ENCODE measurements around the gene COL4A6. TPM values are rescaled to one million over a fixed set of nuclear protein-coding genes. Genes with fewer than 3 reads are reported as not detected.
"Not testable (repeated sequence)": the region's sequence is repeated elsewhere in the genome, so short reads cannot be mapped to it uniquely, and the experiment has no call there.

COL4A6 gene
- 23.7 and 26.8 TPM in 2 replicates for total RNA-seq (2014; rRNA removed; shearing (Covaris generic))

DNA sequence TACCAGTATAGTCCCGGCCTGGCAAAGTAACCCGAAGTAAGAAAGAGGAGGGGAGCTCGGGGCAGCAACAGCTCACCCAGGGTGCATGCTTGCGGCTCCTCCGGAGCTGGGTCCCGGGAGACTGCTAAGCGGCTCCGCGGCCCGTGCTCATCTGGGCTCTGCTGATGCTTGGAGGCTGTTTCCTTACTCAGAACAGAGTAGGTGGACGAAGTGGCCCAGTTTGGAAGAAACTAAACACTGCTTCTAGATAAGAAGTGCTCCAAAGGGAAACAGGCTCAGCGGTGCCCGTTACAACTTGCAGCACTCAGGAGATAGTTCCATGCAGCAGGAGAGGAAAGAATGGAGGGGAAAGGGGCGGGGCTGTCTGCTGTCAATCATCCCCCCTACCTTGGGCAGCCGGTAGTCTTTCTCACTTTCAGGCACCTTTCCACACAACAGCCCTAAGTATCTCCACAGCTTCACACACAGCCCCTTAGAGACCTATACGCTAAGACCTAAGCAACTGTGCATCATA is at the start of gene COL4A6:
TSS of gene COL4A6 (minus strand) at position 313 of the 514 bp plus-strand sequence. CDS start at position 87, 226 bp downstream.
- H3K36me3 ChIP-seq (replicated peaks; ENCODE audit: control insufficient read depth, insufficient read depth, low read length), result no peaks in the 10 kb centered on the region
- peaks cover 7% of the 10 kb centered on the region for H3K27me3 ChIP-seq (ENCODE audit: control insufficient read depth, insufficient read depth, low read length)
- peak; percentile 90 for DNase-seq
- H3K4me3 ChIP-seq (ENCODE audit: insufficient read depth, low read depth, low read length), result peak within 1 kb of the TSS; percentile 71

DNA sequence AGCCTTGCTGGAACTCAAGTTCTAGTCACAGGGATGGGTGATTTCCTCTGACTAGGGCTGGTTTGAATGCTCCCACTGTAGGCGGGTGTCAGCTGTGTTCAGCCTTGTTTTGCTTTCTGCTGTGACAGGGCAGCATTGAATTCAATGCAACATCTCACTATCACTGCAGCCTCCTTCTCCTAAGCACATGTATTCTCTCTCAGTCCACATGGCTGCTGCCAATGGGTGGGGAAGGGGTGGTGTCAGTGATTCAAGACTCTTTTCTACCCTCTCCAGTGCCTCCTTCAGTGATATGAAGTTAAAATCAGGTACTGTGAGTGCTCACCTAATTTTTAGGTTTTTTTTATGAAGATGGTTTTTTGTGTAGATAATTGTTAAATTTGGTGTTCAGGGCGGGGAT is 47.7 kb upstream of the COL4A6 start:
- H3K27me3 ChIP-seq (ENCODE audit: control insufficient read depth, insufficient read depth, low read length), result no peaks in the 10 kb centered on the region
- H3K36me3 ChIP-seq (replicated peaks; ENCODE audit: control insufficient read depth, insufficient read depth, low read length), result no peaks in the 10 kb centered on the region
- no peak overlapping the region for H3K4me3 ChIP-seq (ENCODE audit: insufficient read depth, low read depth, low read length)
- no peak for DNase-seq

DNA sequence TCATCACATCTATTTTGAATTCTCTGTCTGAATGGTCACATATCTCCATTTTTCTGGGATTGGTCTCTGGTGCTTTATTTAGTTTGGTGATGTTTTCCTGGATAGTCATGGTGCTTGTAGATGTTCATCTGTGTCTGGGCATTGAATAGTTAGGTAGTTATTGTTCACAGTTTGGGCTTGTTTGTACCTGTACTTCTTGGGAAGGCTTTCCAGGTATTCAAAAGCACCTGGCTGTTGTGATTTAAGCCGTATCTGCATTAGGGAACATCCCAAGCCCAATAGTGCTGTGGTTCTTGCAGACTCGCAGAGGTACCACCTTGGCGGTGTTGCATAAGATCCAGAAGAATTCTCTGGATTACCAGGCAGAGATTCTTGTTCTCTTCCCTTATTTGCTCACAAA is 46.0 kb upstream of the COL4A6 start:
- Histone ChIP-seq H3K4me3 (ENCODE audit: insufficient read depth, low read depth, low read length) (no peak overlapping the region), H3K36me3 (replicated peaks; ENCODE audit: control insufficient read depth, insufficient read depth, low read length) (no peaks in the 10 kb centered on the region), H3K27me3 (ENCODE audit: control insufficient read depth, insufficient read depth, low read length) (no peaks in the 10 kb centered on the region)
- DNase-seq, result no peak

DNA sequence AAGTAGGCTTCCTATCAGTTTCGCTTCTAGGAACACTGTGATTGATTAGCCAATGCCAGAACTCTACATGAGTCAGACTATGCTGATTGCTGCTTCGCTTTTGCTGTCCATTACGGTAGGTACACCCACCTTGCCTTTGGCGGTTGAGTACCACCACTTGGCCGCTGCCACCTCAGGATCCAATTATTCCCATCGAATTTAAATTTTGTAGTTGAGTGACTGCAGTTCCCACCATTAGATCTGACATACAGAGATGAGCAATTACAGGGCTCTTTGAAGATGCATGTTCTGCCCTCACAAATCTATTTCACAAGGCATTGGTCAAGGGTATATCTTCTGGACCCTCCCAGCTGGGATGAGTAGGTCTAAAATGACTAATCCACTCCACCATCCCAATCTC is 43.3 kb upstream of the COL4A6 start:
- not testable (repeated sequence) for H3K27me3 ChIP-seq (ENCODE audit: control insufficient read depth, insufficient read depth, low read length); DNase-seq; H3K36me3 ChIP-seq (replicated peaks; ENCODE audit: control insufficient read depth, insufficient read depth, low read length); H3K4me3 ChIP-seq (ENCODE audit: insufficient read depth, low read depth, low read length)

DNA sequence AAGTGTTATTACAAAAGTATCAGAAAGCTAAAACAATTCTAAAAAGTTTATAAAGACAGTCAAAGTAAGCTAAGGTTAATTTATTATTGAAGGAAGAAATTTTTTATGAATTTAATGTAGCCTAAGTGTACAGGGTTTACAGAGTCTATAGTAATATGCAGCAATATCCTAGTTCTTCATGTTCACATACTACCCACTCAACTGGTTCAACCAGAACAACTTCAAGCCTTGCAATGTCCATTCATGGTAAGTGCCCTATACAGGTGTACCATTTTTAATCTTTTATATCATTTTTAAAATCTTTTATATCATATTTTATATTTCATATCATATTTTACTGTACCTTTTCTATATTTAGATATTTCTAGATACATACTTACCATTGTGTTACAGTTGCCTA is 35.8 kb upstream of the COL4A6 start:
- DNase-seq, result no peak
- H3K4me3 ChIP-seq (ENCODE audit: insufficient read depth, low read depth, low read length), result no peak overlapping the region
- H3K27me3 ChIP-seq (ENCODE audit: control insufficient read depth, insufficient read depth, low read length), result no peaks in the 10 kb centered on the region
- H3K36me3 ChIP-seq (replicated peaks; ENCODE audit: control insufficient read depth, insufficient read depth, low read length), result peaks cover 3% of the 10 kb centered on the region

DNA sequence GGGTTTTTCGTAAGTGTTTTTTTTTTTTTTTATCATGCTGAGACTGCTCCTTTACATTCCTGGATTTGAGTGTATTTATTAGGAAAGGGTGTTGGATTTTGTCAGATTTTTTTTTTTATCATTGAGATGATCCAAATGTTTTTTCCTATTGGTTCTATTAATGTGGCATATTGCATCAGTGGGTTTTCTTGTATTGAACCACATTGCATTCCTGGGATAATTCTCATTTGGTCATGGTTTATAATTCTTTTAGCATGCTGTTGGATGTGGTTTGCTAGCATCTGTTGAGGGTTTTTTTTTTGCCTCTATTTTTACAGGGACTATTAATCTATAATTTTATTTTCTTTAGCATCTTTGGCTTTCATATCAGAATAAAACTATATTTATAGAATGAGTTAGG is 30.3 kb upstream of the COL4A6 start:
- no peaks in the 10 kb centered on the region for H3K27me3 ChIP-seq (ENCODE audit: control insufficient read depth, insufficient read depth, low read length)
- no peak for DNase-seq
- H3K36me3 ChIP-seq (replicated peaks; ENCODE audit: control insufficient read depth, insufficient read depth, low read length), result no peaks in the 10 kb centered on the region
- H3K4me3 ChIP-seq (ENCODE audit: insufficient read depth, low read depth, low read length), result no peak overlapping the region

DNA sequence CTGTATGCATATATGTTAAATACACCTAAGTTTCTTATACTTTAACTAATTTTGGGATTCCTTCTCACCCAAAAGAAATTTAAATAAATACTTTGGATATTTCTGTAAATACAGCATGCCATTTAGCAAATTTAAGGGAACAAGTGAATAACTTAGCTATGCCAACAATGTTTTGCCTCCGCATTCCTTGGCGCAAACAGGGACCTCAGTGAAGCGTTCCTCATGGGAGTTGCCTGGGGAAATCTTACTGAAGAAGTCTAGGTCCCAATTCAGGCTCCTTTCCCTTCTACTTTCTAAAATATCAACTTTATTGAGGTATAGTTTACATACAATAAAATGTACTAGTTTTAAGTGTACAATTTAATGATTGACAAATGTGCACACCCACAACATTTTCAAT is 26.4 kb upstream of the COL4A6 start:
- no peaks in the 10 kb centered on the region for H3K27me3 ChIP-seq (ENCODE audit: control insufficient read depth, insufficient read depth, low read length)
- no peak for DNase-seq
- no peaks in the 10 kb centered on the region for H3K36me3 ChIP-seq (replicated peaks; ENCODE audit: control insufficient read depth, insufficient read depth, low read length)
- no peak overlapping the region for H3K4me3 ChIP-seq (ENCODE audit: insufficient read depth, low read depth, low read length)

DNA sequence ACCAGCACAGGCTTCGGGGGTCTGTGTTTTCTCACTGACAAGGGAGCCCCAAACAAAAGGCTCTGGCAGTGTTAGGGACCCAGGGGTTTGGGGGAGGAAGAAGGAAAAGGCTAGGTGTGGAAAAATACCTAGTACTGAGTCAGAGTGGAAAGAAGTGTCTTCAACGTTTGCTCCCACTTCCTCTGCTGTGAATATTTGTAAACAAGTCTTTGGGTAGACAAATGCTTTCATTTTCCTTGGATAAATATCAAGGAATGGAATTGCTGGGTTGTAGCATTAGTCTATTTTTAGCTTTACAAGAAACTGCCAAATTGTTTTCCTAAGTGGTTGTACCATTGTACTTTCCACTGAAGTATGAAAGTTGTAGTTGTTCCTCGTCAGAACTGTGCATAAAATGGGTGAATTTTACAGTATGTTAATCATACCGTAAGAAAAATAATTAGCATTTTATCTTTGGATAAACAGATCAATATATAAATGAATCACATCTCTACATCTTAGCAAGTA is 18.8 kb upstream of the COL4A6 start:
- H3K27me3 ChIP-seq (ENCODE audit: control insufficient read depth, insufficient read depth, low read length), result no peaks in the 10 kb centered on the region
- no peak for DNase-seq
- H3K36me3 ChIP-seq (replicated peaks; ENCODE audit: control insufficient read depth, insufficient read depth, low read length), result no peaks in the 10 kb centered on the region
- no peak overlapping the region for H3K4me3 ChIP-seq (ENCODE audit: insufficient read depth, low read depth, low read length)

DNA sequence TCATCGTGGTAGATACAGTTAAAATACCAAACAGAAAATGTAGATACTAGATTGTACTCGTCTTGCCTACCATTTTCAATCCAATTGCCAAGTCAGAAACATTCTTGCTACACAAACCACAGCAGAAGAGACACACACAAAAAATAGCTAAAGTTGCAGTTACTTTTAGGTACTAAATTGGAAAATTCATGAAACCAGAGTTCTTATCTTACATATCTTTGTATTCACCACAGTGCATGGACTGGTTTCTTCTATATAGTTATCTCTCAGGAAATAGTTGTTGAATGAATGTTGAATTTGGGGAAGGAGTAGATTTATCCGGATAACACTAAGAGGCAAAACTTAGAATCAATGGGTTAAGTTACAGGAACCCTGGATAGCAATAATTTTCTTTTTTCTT is 15.6 kb upstream of the COL4A6 start:
- H3K36me3 ChIP-seq (replicated peaks; ENCODE audit: control insufficient read depth, insufficient read depth, low read length), result no peaks in the 10 kb centered on the region
- no peaks in the 10 kb centered on the region for H3K27me3 ChIP-seq (ENCODE audit: control insufficient read depth, insufficient read depth, low read length)
- DNase-seq, result no peak
- H3K4me3 ChIP-seq (ENCODE audit: insufficient read depth, low read depth, low read length), result no peak overlapping the region

DNA sequence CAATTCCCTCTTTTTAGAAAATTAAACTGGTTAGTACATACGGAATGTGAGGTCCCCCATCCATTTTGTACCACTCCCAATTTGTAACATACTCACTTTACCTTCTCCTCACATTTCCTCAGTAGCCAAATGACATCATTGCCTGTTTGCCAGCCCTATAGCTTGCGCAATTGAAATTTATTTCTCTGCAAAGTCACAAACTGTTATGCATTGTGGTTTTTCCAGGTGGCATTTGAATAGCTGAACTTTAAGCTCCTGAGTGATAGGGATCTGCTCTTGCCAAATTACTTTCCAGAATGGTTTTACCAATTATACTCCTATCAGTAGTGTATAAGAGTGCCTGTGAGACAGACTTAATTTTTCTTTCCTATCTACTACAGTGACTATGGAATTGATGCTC is 9.1 kb upstream of the COL4A6 start:
- no peaks in the 10 kb centered on the region for H3K27me3 ChIP-seq (ENCODE audit: control insufficient read depth, insufficient read depth, low read length)
- H3K4me3 ChIP-seq (ENCODE audit: insufficient read depth, low read depth, low read length), result no peak overlapping the region
- H3K36me3 ChIP-seq (replicated peaks; ENCODE audit: control insufficient read depth, insufficient read depth, low read length), result no peaks in the 10 kb centered on the region
- no peak for DNase-seq

DNA sequence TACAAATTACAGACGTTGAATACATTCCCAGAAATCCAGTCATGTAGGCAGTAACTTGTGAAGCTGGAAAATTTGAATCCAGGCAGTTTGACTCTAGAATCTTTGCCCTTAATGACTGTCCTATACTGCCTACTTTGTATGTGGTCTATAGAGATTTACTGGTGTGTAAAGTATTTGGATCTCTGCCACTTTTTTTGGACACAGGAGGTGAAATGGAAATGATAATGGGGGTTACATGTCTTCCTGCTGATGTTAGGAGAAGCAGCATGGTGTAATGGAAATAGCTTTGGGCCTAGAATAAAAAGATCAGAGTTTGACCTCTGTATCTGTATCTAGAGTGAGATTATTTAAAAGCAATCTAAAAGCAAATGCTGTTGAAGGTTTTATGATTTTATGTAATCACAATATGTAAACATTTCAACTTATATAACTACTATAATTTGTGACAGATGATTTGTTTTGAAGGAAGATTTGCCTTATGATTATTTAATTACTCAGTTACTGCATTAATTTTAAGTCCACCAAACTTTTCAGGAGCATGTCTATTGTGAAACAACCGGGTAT is 4.8 kb upstream of the COL4A6 start:
- H3K36me3 ChIP-seq (replicated peaks; ENCODE audit: control insufficient read depth, insufficient read depth, low read length), result no peaks in the 10 kb centered on the region
- DNase-seq, result no peak
- H3K4me3 ChIP-seq (ENCODE audit: insufficient read depth, low read depth, low read length), result no peak overlapping the region
- no peaks in the 10 kb centered on the region for H3K27me3 ChIP-seq (ENCODE audit: control insufficient read depth, insufficient read depth, low read length)

DNA sequence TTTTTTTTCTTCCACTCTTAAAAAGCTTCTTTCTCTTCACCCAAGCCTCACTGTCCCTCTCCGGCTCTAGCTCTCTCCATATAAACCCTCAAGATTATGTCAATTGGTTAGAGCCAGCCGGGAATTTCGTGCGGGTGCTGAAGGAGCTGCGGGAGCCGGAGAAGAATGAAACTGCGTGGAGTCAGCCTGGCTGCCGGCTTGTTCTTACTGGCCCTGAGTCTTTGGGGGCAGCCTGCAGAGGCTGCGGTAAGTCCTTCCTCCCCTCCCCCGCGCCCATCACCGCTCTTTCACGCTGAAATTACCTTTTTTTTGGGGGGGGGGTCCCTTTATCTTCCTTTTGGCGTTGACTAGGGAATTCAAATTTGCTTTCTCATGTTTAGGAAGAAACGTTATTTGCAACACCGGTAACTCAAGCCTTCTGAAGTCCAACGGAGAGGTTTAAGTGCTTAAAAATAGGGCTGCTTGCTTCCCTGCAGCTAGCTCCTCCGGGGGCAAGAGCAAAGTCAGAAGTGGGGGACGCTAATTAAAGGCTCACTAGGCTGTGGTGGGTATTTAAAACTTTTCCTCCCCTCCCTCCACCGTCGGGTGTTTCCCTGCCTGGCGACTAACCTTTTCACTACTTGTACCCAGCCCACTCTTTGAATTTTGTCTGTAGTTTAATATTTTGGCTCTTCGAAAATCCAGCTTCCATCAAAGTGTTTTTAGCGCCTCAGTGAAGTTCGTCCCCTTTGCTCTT is 1.9 kb upstream of the COL4A6 start:
- Histone ChIP-seq H3K4me3 (ENCODE audit: insufficient read depth, low read depth, low read length) (peak overlapping the region; percentile 71), H3K27me3 (ENCODE audit: control insufficient read depth, insufficient read depth, low read length) (peaks cover 7% of the 10 kb centered on the region), H3K36me3 (replicated peaks; ENCODE audit: control insufficient read depth, insufficient read depth, low read length) (no peaks in the 10 kb centered on the region)
- peak; percentile 15 for DNase-seq

DNA sequence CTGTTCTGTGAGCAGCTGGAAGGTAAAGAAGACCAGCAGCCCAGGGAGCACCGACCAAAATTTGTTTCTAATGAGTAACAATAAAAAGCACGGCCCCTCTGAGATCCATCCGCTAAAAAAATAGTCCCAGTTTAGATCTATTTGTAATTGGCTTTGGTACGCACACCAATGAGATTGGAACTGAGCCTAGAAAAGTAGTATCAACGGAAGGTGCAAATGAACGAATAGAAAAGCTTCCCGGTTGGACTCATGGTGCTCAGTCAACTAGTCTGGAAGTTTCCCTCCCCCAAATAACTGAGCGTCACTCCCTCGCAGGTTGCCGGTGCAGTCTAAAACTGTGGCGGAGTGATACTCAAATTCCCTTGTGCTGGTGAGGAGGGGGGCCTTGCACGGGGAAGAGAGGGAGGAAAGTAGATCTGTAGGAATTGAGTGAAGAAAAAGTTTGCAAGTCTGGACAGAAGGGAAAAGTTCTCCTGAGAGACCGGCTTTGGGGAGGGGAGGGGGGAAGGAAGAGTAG is 1.3 kb upstream of the COL4A6 start, which contains the start of gene COL4A5:
TSS of gene COL4A5 (plus strand) at position 413 of the 517 bp plus-strand sequence. CDS start 288 bp downstream, outside the sequence.
- peaks cover 7% of the 10 kb centered on the region for H3K27me3 ChIP-seq (ENCODE audit: control insufficient read depth, insufficient read depth, low read length)
- H3K36me3 ChIP-seq (replicated peaks; ENCODE audit: control insufficient read depth, insufficient read depth, low read length), result no peaks in the 10 kb centered on the region
- peak within 1 kb of the TSS; percentile 71 for H3K4me3 ChIP-seq (ENCODE audit: insufficient read depth, low read depth, low read length)
- DNase-seq, result peak; percentile 71

DNA sequence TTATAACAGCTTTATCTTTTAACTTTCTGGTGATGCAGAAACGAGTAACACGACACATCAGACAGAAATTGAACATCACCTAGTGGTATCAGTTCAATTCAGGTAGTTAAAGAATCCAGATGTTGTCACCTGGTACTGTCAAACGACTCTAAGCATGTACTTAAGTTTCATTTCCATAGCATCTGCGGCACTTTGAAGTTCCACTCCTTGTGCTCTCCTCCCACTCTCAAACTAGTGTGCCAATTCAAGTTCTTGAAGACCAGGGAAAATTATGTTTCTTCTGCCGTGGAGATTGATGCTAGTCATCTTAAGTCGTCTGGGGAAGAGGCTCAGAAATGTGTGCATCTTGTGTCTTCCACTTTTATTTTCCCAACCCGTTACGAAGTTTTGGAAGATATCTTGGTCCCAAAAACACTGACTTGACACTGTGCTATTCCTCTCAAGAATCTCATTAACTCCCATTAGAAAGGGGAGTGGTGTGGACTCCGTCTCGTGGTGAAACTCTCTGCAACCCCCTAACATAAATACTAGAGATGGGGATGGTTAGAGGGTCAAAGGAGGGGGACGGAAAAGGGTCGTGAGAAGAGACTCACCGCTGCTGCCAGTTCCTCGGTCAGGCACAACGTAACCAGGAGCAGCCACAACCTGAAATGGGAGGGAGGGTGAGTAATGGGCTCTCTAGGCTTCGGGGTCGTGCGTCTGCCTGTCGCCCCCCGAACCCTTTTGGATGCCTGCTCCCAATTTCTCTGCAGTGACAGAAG is 693 bp downstream of the COL4A6 start:
- peak overlapping the region; percentile 71 for H3K4me3 ChIP-seq (ENCODE audit: insufficient read depth, low read depth, low read length)
- H3K27me3 ChIP-seq (ENCODE audit: control insufficient read depth, insufficient read depth, low read length), result peaks cover 7% of the 10 kb centered on the region
- H3K36me3 ChIP-seq (replicated peaks; ENCODE audit: control insufficient read depth, insufficient read depth, low read length), result no peaks in the 10 kb centered on the region
- DNase-seq, result peak; percentile 31

All from H7 (cell line).